Measurements from ENCODE around the gene HAPLN1.

HAPLN1 gene

DNA sequence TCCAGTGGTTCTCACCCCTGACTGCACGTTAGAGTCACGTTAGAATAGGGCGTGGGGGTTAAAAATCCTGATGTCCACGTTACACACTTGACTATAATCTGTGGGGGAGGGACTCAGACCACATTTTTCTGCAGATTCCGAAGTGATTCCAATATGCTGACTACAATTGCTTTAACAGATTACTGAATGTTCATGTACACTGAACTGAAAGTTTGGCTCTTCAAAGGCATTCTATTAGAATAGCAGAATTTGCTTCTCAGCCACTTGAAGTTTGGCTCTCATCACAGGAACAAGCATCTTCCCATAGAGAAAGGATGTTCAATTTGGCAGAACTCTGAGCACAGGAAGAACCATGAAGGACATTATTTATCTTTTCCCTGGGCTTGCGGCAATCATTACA lies 84.5 kb downstream of the HAPLN1 start:
- FAIRE-seq: no peak

DNA sequence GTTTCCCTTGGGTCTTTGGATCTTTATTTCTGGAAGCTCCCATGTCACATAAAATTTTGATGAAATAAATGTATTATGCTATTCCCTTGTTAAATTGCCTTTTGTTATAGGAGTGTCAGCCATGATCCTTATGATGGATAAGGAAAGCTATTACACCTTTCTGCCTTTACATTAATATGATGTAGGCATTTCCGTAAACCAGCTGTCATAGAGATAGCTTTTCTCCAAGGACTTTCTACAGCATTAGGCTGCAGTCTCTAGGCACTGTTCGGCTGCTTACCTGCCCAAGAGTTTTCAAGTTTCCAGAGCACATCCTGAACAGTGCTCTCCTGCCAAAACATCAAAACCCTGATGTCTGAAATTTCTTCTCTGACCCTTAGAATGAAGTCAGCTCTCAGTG lies 87.4 kb downstream of the HAPLN1 start:
- FAIRE-seq: no peak

DNA sequence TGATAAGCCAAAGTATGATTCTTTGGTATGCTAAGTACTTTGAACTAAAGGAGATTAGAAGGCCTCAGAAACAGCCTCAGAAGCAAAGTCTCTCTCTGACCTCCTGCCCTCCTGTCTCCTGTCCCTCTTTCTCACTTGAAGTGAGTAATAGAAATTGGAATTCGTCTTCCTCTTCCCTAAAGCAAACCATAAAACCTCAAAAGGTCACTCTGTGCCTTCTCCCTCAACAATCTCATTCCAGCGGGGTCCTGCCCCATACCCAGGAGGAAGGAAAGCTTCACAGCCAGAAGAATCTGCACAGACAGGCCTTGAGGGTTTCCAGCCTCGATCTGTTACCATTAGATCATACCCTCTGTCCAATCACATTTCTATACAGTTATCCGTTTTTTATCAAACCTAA lies 87.8 kb downstream of the HAPLN1 start:
- FAIRE-seq: no peak

DNA sequence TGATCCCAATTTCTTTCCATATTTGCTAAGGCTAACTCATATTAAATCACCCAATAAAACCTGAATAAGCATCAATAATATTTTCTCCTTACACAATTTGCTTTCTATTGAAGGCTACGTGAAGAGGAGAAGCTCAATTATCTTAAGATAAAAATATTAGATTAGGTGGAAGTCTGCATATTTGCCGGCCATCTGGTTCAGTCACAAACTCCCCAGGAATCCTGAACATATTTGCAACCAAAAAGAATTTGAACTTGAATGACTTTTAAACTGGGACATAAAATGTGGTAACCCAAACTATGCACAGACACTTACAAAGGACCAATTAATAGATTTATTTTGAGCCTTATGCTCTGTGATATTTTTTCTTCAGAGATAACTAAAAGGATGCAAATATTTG lies 92.3 kb downstream of the HAPLN1 start:
- no peak for FAIRE-seq

GRCh38 chr5:83614841-83615240 lies 105.8 kb downstream of the HAPLN1 start:
- FAIRE-seq: no peak

- no peak for FAIRE-seq
Observed at GRCh38 chr5:83608122-83608521, 112.5 kb downstream of the HAPLN1 start.

DNA sequence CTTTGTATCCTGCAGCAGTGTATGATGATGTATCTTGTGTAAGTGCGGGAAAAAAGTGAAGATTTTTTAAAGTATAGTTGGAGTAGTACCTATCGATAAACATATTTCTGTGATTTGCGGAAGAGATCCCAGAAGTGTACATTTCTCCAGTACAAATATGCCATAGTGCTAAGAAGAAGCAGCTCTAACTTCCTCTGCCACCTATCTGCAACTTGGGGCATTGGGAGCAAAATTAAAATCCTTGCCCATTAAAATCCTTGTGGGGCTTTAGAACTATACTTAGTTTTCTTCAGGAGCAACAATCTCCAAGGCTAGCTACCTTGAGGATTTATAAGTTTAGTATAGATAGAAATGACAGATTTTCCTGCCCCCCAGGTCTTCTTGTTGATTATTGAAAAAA lies 125.4 kb downstream of the HAPLN1 start:
- FAIRE-seq: no peak

GRCh38 chr5:83590966-83591365 lies 129.7 kb downstream of the HAPLN1 start:
- no peak for FAIRE-seq

- no peak for FAIRE-seq
Observed at GRCh38 chr5:83589786-83590185, 130.9 kb downstream of the HAPLN1 start.

Measured in A204.1 (cell line).